Vagina (tissue), 2 donors: ENCODE measurements around the gene HTD2. TPM values are rescaled to one million over a fixed set of nuclear protein-coding genes. Genes with fewer than 3 reads are reported as not detected.

Experiments
- DNase-seq, 2 donors: peaks; one replicate each; pipeline ENCODE4 v3.0.0-alpha.2; 2017; ENCODE audit errors: extremely low spot score in 2 of 2
- H3K27ac ChIP-seq: fragments of 200-600 bp; sonication (generic); one replicate; pipeline ENCODE4 v1.5.1; 2019
- H3K27me3 ChIP-seq: fragments of 200-600 bp; sonication (generic); one replicate; pipeline ENCODE4 v1.5.1; 2019
- H3K36me3 ChIP-seq, 2 donors: fragments of 200-600 bp; sonication (generic); one replicate each; pipeline ENCODE4 v1.5.1; 2017 to 2019
- H3K4me1 ChIP-seq: fragments of 200-600 bp; sonication (generic); one replicate; pipeline ENCODE4 v1.5.1; 2019
- H3K4me3 ChIP-seq, 2 donors: fragments of 200-600 bp; sonication (generic); 1 replicate in 1 of 2; 2 replicates in 1 of 2; pipeline ENCODE4 v1.5.1; 2016 to 2019
- H3K9me3 ChIP-seq: fragments of 200-600 bp; sonication (generic); one replicate; pipeline ENCODE4 v1.5.1; 2019
- CTCF ChIP-seq, 3 experiments: fragments of 450-650 bp in 2 of 3; fragments of 200-600 bp in 1 of 3; sonication (generic) in 1 of 3; IDR thresholded peaks; one replicate each; pipeline ENCODE4 v1.5.1; 2017 to 2019; ENCODE audit warnings: antibody characterized with exemption in 3 of 3, mild to moderate bottlenecking in 2 of 3, moderate library complexity in 2 of 3
- POLR2A ChIP-seq, 2 donors: fragments of 450-650 bp; IDR thresholded peaks; one replicate each; pipeline ENCODE4 v1.6.1; 2017; ENCODE audit warnings: antibody characterized with exemption in 2 of 2, mild to moderate bottlenecking in 2 of 2, moderate library complexity in 2 of 2
- POLR2AphosphoS5 ChIP-seq, 2 donors: sonication (generic); formaldehyde crosslinking; IDR thresholded peaks; one replicate each; pipeline ENCODE4 v1.9.0; 2017; ENCODE audit warnings: antibody characterized with exemption in 2 of 2, mild to moderate bottlenecking in 2 of 2, low read depth in 1 of 2; ENCODE audit not compliant: insufficient read depth in 1 of 2
- intact Hi-C: fragments of 100-400 bp; cut with DNase I; formaldehyde crosslinking; loops from one replicate; pipeline ENCODE4 v1.15.1; 2023
- total RNA-seq: library from RNA; depleted of rRNA; stranded (reverse); fragments of >200 nt; gene quantifications from one replicate; pipeline ENCODE4 v1.2.3, GENCODE V29; 2016

HTD2 gene
- total RNA-seq, 1 donor from 2014 or later: 3.7 TPM

- Histone ChIP-seq H3K36me3 (peaks cover 0 to 17% of the 10 kb centered on the region in 2 donors), H3K27ac (no peak overlapping the region), H3K4me3 (no peak overlapping the region), H3K27me3 (no peaks in the 10 kb centered on the region), H3K4me1 (peaks cover 12% of the 10 kb centered on the region), H3K9me3 (no peaks in the 10 kb centered on the region)
- DNase-seq: no peak
- TF ChIP-seq POLR2A (IDR thresholded peaks at IDR 0.05) (no peak), POLR2AphosphoS5 (IDR thresholded peaks at IDR 0.05; ENCODE audit: insufficient read depth in 1 of 2, low read depth in 1 of 2) (no peak)
- intact Hi-C loops: loop anchor here (5.0 to 10.0 kb wide), 2 partner anchors 91 to 213 kb away; partner anchors contain the start of gene ACOX2
Observed at GRCh38 chr3:58321791-58322190, 15.5 kb downstream of the HTD2 start.

GRCh38 chr3:58322793-58323192, 16.5 kb downstream of the HTD2 start:
- Histone ChIP-seq H3K27ac (no peak overlapping the region), H3K4me1 (peaks cover 12% of the 10 kb centered on the region), H3K27me3 (no peaks in the 10 kb centered on the region), H3K4me3 (no peak overlapping the region), H3K9me3 (no peaks in the 10 kb centered on the region), H3K36me3 (peaks cover 0 to 7% of the 10 kb centered on the region in 2 donors)
- DNase-seq: no peak
- intact Hi-C loops: loop anchor here (5.0 to 10.0 kb wide), 2 partner anchors 90 to 212 kb away; partner anchors contain the start of gene ACOX2
- TF ChIP-seq POLR2A (IDR thresholded peaks at IDR 0.05): no peak
- no peak for TF ChIP-seq CTCF (IDR thresholded peaks at IDR 0.05)
- no peak for TF ChIP-seq POLR2AphosphoS5 (IDR thresholded peaks at IDR 0.05; ENCODE audit: insufficient read depth in 1 of 2, low read depth in 1 of 2)

- intact Hi-C loops: loop anchor here (5.0 to 10.0 kb wide), 2 partner anchors 89 to 211 kb away; partner anchors contain the start of gene ACOX2
- Histone ChIP-seq H3K4me1 (peaks cover 12% of the 10 kb centered on the region), H3K36me3 (no peaks in the 10 kb centered on the region), H3K4me3 (no peak overlapping the region), H3K9me3 (no peaks in the 10 kb centered on the region), H3K27me3 (no peaks in the 10 kb centered on the region), H3K27ac (no peak overlapping the region)
- TF ChIP-seq CTCF (IDR thresholded peaks at IDR 0.05) (no peak), POLR2A (IDR thresholded peaks at IDR 0.05) (no peak), POLR2AphosphoS5 (IDR thresholded peaks at IDR 0.05; ENCODE audit: insufficient read depth in 1 of 2, low read depth in 1 of 2) (no peak)
- no peak for DNase-seq
Observed at GRCh38 chr3:58323529-58324390, 17.4 kb downstream of the HTD2 start.

- no peaks in the 10 kb centered on the region for H3K9me3 ChIP-seq
- intact Hi-C loops: loop anchor here (5.0 to 10.0 kb wide), 2 partner anchors 88 to 210 kb away; partner anchors contain the start of gene ACOX2
- no peak overlapping the region for H3K4me3 ChIP-seq
- H3K27ac ChIP-seq: peak overlapping the region; percentile 35
- H3K4me1 ChIP-seq: peaks cover 12% of the 10 kb centered on the region
- TF ChIP-seq CTCF (IDR thresholded peaks at IDR 0.05): no peak
- TF ChIP-seq POLR2AphosphoS5 (IDR thresholded peaks at IDR 0.05; ENCODE audit: insufficient read depth in 1 of 2, low read depth in 1 of 2): no peak
- no peak for TF ChIP-seq POLR2A (IDR thresholded peaks at IDR 0.05)
- no peaks in the 10 kb centered on the region for H3K27me3 ChIP-seq
- no peaks in the 10 kb centered on the region for H3K36me3 ChIP-seq
- no peak for DNase-seq
Observed at GRCh38 chr3:58324391-58325390, 18.4 kb downstream of the HTD2 start.

- DNase-seq: no peak
- H3K27ac ChIP-seq: peak overlapping the region; percentile 35
- H3K9me3 ChIP-seq: no peaks in the 10 kb centered on the region
- H3K36me3 ChIP-seq: no peaks in the 10 kb centered on the region
- intact Hi-C loops: loop anchor here (10.0 kb wide), 1 partner anchor 209 kb away; the partner anchor contains the start of gene ACOX2
- no peak overlapping the region for H3K4me3 ChIP-seq
- TF ChIP-seq CTCF (IDR thresholded peaks at IDR 0.05) (no peak), POLR2A (IDR thresholded peaks at IDR 0.05) (no peak), POLR2AphosphoS5 (IDR thresholded peaks at IDR 0.05; ENCODE audit: insufficient read depth in 1 of 2, low read depth in 1 of 2) (no peak)
- no peaks in the 10 kb centered on the region for H3K27me3 ChIP-seq
- peaks cover 12% of the 10 kb centered on the region for H3K4me1 ChIP-seq
Observed at GRCh38 chr3:58325525-58325992, 19.2 kb downstream of the HTD2 start.
